NB4 (cell line): Measurements from ENCODE around the gene TNFRSF17.

Experiments used
- DNase-seq: peaks from one replicate; pipeline ENCODE4 v3.0.0; 2010; ENCODE audit warnings: low read depth
- H3K4me3 ChIP-seq: one replicate; pipeline ENCODE4 v1.5.1; 2011; ENCODE audit warnings: mild to moderate bottlenecking, low read depth, low read length, moderate library complexity
- CTCF ChIP-seq: IDR thresholded peaks from one replicate; pipeline ENCODE4 v1.5.1; 2012; ENCODE audit warnings: low read depth, low read length
- MAX ChIP-seq: IDR thresholded peaks from 2 replicates; pipeline ENCODE4 v1.6.1; 2011; ENCODE audit warnings: low read depth, low read length
- MYC ChIP-seq: IDR thresholded peaks from 2 replicates; pipeline ENCODE4 v1.6.1; 2011; ENCODE audit warnings: low read depth, low read length
- POLR2A ChIP-seq: IDR thresholded peaks from 2 replicates; pipeline ENCODE4 v1.6.1; 2011; ENCODE audit warnings: mild to moderate bottlenecking; ENCODE audit not compliant: insufficient read length; ENCODE audit errors: extremely low read depth

Gene TNFRSF17

GRCh38 chr16:11979013-11979672 is 14.1 kb downstream of the TNFRSF17 start:
- H3K4me3 ChIP-seq, result no peak overlapping the region
- no peak for TF ChIP-seq MYC
- TF ChIP-seq POLR2A, result no peak
- no peak for TF ChIP-seq MAX
- no peak for TF ChIP-seq CTCF
- DNase-seq, result no peak

GRCh38 chr16:11980136-11980844 is 15.3 kb downstream of the TNFRSF17 start:
- no peak for DNase-seq
- H3K4me3 ChIP-seq, result no peak overlapping the region
- TF ChIP-seq POLR2A (no peak), MYC (no peak), CTCF (no peak)

- no peak for DNase-seq
- H3K4me3 ChIP-seq, result no peak overlapping the region
- TF ChIP-seq MAX (no peak), MYC (no peak), CTCF (no peak), POLR2A (no peak)
Observed at GRCh38 chr16:11985250-11985649, 20.2 kb downstream of the TNFRSF17 start.

- DNase-seq, result no peak
- no peak for TF ChIP-seq MAX
- no peak for TF ChIP-seq CTCF
- TF ChIP-seq POLR2A, result no peak
- TF ChIP-seq MYC, result no peak
- no peak overlapping the region for H3K4me3 ChIP-seq
Observed at GRCh38 chr16:11986521-11987057, 21.6 kb downstream of the TNFRSF17 start.

GRCh38 chr16:11988258-11988978 is 23.4 kb downstream of the TNFRSF17 start:
- TF ChIP-seq MAX, result no peak
- no peak for TF ChIP-seq POLR2A
- TF ChIP-seq CTCF, result no peak
- TF ChIP-seq MYC, result no peak

More at GRCh38 chr16:11988258-11988978, 23.4 kb downstream of the TNFRSF17 start:
- H3K4me3 ChIP-seq, result no peak overlapping the region
- no peak for DNase-seq
